Measurements from ENCODE around the gene SHLD1. TPM values are rescaled to one million over a fixed set of nuclear protein-coding genes. Genes with fewer than 3 reads are reported as not detected.
A peak's percentile ranks its signal among the peaks of the same experiment; 100 is the strongest.

SHLD1 gene
- total RNA-seq, 1 donor from 2014 or later: 7.1 TPM

DNA sequence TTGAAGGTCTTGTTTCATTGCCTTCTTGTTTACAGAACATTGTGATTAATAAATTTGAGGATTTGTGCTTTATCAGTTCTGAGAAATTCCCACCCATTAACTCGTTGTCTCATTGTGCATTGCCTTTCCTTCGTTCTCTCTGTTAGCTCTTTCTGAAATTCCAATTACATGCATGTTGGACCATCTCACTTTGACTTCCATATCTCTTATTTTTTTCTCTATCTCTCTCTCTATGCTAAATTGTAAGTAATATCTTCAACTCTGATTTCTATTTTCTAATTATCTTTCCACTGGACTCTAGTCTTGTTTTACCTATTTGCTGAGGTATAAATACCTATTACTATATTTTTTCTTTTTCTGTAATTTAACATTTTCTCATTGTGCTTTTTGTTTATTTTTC, 92.3 kb downstream of the SHLD1 start:
- Mint-ChIP-seq H3K27ac (ENCODE audit: unreplicated experiment) (no peak overlapping the region), H3K4me1 (ENCODE audit: unreplicated experiment) (peaks cover 8% of the 10 kb centered on the region), H3K9me3 (ENCODE audit: unreplicated experiment) (no peaks in the 10 kb centered on the region), H3K4me3 (ENCODE audit: unreplicated experiment) (no peak overlapping the region), H3K36me3 (ENCODE audit: low read depth, unreplicated experiment) (no peaks in the 10 kb centered on the region), H3K27me3 (ENCODE audit: unreplicated experiment) (no peaks in the 10 kb centered on the region)
- no peak for DNase-seq (ENCODE audit: low spot score)
- TF ChIP-seq, protein P1, sequence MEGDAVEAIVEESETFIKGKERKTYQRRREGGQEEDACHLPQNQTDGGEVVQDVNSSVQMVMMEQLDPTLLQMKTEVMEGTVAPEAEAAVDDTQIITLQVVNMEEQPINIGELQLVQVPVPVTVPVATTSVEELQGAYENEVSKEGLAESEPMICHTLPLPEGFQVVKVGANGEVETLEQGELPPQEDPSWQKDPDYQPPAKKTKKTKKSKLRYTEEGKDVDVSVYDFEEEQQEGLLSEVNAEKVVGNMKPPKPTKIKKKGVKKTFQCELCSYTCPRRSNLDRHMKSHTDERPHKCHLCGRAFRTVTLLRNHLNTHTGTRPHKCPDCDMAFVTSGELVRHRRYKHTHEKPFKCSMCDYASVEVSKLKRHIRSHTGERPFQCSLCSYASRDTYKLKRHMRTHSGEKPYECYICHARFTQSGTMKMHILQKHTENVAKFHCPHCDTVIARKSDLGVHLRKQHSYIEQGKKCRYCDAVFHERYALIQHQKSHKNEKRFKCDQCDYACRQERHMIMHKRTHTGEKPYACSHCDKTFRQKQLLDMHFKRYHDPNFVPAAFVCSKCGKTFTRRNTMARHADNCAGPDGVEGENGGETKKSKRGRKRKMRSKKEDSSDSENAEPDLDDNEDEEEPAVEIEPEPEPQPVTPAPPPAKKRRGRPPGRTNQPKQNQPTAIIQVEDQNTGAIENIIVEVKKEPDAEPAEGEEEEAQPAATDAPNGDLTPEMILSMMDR (IDR thresholded peaks at IDR 0.05; ENCODE audit: unreplicated experiment): no peak

DNA sequence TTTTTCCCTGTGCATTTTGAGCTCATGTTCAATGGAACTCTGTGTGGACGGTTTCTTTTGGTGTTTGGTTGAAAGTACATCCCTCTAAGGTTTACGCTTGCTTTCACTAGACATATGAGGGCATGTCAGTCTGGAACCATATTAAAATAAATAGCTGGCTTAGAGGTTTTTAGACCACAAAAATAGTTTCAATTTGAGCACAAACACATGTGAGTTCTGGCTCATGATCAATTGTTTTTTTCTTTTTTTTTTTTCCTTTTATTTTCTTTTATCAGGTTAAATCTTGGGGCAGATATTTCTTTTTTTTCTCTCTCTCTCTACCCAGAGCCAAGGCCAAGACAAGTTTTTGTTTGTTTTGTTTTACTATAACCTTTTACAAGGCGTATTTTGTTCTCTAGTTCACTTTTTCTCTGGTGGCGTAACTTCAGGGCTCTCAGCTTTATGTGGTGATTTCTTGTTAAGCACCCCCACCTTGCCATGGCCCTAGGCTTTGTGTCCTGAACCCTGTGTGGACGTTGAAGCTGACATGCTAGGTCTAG, 92.9 kb downstream of the SHLD1 start:
- no peaks in the 10 kb centered on the region for H3K9me3 Mint-ChIP-seq (ENCODE audit: unreplicated experiment)
- no peaks in the 10 kb centered on the region for H3K36me3 Mint-ChIP-seq (ENCODE audit: low read depth, unreplicated experiment)
- TF ChIP-seq, protein P1 (IDR thresholded peaks at IDR 0.05; ENCODE audit: unreplicated experiment): no peak
- H3K4me3 Mint-ChIP-seq (ENCODE audit: unreplicated experiment): no peak overlapping the region
- H3K4me1 Mint-ChIP-seq (ENCODE audit: unreplicated experiment): peaks cover 8% of the 10 kb centered on the region
- no peak for DNase-seq (ENCODE audit: low spot score)
- H3K27ac Mint-ChIP-seq (ENCODE audit: unreplicated experiment): no peak overlapping the region
- H3K27me3 Mint-ChIP-seq (ENCODE audit: unreplicated experiment): no peaks in the 10 kb centered on the region

DNA sequence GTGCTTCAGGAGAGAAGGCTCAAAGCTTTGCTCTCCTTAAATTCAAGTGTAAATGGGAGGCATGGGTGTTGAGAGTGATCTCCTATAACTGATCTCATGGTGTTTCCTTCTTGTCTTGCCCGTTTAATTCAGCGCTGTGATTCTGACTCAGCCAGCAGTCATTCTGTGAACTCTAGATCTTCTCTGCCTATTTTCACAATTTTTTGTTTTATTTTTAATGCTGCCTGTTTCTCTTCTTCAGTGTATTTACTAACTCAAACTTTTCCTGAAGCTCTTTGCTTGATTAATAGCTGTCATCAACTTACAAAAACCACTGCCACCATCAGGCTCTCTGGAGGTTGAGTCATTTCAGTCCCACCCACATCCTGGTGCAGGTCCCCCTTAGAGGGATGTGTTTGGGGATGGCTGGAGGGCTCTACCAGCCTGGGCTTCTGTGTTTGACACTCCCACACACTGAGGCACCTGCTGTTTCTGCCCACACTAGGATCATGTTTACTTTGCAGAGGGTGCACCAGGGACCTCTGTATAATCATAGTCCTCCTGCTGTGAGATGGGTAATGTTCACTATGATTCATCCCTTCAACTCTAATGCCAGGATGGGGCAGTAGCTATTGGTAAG, 94.0 kb downstream of the SHLD1 start:
- H3K36me3 Mint-ChIP-seq (ENCODE audit: low read depth, unreplicated experiment): no peaks in the 10 kb centered on the region
- peaks cover 8% of the 10 kb centered on the region for H3K4me1 Mint-ChIP-seq (ENCODE audit: unreplicated experiment)
- no peak overlapping the region for H3K4me3 Mint-ChIP-seq (ENCODE audit: unreplicated experiment)
- H3K27ac Mint-ChIP-seq (ENCODE audit: unreplicated experiment): no peak overlapping the region
- no peak for DNase-seq (ENCODE audit: low spot score)
- no peaks in the 10 kb centered on the region for H3K27me3 Mint-ChIP-seq (ENCODE audit: unreplicated experiment)
- H3K9me3 Mint-ChIP-seq (ENCODE audit: unreplicated experiment): no peaks in the 10 kb centered on the region
- TF ChIP-seq, protein P1 (IDR thresholded peaks at IDR 0.05; ENCODE audit: unreplicated experiment): no peak

DNA sequence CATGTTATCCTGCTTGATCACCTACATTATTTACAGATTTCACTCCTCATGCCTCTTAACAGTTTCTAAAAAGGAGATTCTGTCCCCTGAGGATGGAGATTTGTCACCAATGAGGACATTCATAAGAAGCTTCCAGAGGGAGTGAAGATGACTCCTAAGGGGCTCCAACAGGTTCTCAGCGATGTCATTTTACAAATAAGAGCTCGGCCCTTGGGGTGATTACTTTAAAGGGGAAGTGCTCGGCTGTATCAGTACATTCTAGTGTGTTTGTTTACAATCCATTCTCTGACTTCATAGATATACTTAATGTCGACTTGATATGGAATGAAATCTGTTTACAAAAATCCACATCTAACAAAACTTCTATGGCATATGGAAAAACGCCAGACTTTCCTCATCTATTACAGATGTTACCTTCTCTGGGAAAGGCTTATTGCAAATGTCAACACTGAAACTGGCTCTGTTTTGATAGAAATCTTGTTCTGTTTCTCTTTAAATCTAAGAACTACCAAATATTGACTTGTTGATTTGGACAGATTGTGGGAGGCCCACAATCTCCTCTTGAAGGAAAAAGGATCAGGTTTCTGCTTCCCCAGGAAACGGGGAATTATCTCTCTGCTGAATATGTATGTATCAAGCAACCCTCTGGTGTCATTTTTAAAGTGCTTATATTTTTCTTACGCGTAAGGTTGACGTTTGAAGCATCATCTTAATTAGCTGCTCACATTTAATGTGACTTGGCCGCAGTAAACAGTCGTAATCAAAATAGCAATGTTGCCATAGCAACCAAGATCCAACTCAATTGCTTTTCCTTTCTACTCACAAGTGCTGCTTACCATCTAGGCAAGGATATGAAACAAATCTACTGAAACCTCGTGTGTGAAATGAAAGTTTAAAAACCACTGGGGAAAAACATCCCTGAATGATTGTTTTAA, 95.7 kb downstream of the SHLD1 start:
- no peaks in the 10 kb centered on the region for H3K27me3 Mint-ChIP-seq (ENCODE audit: unreplicated experiment)
- H3K4me1 Mint-ChIP-seq (ENCODE audit: unreplicated experiment): peaks cover 8% of the 10 kb centered on the region
- no peaks in the 10 kb centered on the region for H3K36me3 Mint-ChIP-seq (ENCODE audit: low read depth, unreplicated experiment)
- H3K27ac Mint-ChIP-seq (ENCODE audit: unreplicated experiment): peak overlapping the region; percentile 91
- no peak for DNase-seq (ENCODE audit: low spot score)
- H3K4me3 Mint-ChIP-seq (ENCODE audit: unreplicated experiment): no peak overlapping the region
- TF ChIP-seq, protein P1 (IDR thresholded peaks at IDR 0.05; ENCODE audit: unreplicated experiment): no peak
- no peaks in the 10 kb centered on the region for H3K9me3 Mint-ChIP-seq (ENCODE audit: unreplicated experiment)
